ENCODE results near the gene HSPA1B. TPM values are rescaled to one million over a fixed set of nuclear protein-coding genes. Genes with fewer than 3 reads are reported as not detected.

The HSPA1B gene
- total and polyA plus RNA-seq, 2 donors: 46.8 to 110 TPM

- 90% methylated on average over 10 of the region's 10 CpGs for WGBS
- Histone ChIP-seq H3K36me3 (ENCODE audit: control insufficient read depth in 2 of 2, insufficient read depth in 2 of 2, low read length in 1 of 2) (peaks cover 30 to 32% of the 10 kb centered on the region in 2 donors), H3K9me3 (ENCODE audit: control insufficient read depth in 2 of 2, insufficient read depth in 1 of 2, low read length in 1 of 2) (no peaks in the 10 kb centered on the region), H3K27ac (ENCODE audit: low read depth in 1 of 2, low read length in 1 of 2) (no peak overlapping the region), H3K4me1 (ENCODE audit: control insufficient read depth in 2 of 2, insufficient read depth in 2 of 2, low read length in 2 of 2) (peaks cover 0 to 21% of the 10 kb centered on the region in 2 donors), H3K27me3 (ENCODE audit: control insufficient read depth in 2 of 2, insufficient read depth in 1 of 2, low read length in 1 of 2) (no peaks in the 10 kb centered on the region), H3K4me3 (ENCODE audit: low read length in 2 of 2) (no peak overlapping the region)
- DNase-seq (ENCODE audit: low read depth in 6 of 9, low spot score in 9 of 9): no peak
These were observed 50.2 kb downstream of the HSPA1B start for GRCh38 chr6:31877651-31878161.

DNA sequence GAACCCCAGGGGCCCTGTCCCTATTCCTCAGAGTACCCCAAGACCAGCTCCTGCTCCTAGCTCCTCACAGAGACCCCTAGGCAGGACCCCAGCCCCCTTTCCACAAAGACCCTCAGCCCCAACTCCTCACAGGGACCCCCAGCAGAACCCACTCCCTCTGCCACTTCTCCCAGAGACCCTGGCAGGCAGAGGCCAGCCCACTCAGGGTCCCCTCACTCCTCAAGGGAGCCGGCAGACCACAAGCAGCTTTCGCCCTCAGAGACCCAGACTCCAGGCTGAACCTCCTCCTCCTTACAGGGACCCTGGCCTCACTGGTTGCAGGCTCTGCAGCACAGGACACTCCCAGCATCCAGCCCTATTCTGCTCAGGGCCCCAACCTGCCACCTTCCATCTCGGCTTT, 50.7 kb downstream of the HSPA1B start:
- H3K4me3 ChIP-seq (ENCODE audit: low read length in 2 of 2): no peak overlapping the region
- H3K36me3 ChIP-seq (ENCODE audit: control insufficient read depth in 2 of 2, insufficient read depth in 2 of 2, low read length in 1 of 2): peaks cover 35 to 37% of the 10 kb centered on the region in 2 donors

DNA sequence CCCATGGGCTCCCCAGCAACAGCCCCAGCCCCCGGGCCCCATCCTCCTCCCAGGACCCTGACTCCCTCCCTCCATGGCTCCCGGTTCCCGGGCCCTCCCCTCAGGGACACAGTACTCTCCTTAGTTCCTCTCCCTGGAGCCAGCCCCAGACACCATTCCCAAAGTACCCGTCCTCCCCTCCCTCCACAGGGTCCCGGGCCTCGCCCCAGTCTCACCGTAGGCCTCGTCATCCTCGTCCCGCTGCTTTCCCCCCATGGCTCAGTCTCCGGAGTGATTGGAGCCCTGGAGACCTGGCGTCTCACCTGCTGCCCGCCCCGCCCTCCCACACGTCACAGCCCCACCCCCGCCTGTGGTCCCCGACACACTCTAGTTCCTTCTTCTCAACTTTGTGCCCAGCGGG, 51.2 kb downstream of the HSPA1B start, which contains the start of gene SLC44A4:
SLC44A4 (minus strand) TSS at position 272 of the 400 bp plus-strand sequence; CDS start at position 255, 17 bp downstream.
- Histone ChIP-seq H3K9me3 (ENCODE audit: control insufficient read depth in 2 of 2, insufficient read depth in 1 of 2, low read length in 1 of 2) (no peaks in the 10 kb centered on the region), H3K4me1 (ENCODE audit: control insufficient read depth in 2 of 2, insufficient read depth in 2 of 2, low read length in 2 of 2) (peaks cover 0 to 21% of the 10 kb centered on the region in 2 donors), H3K27ac (ENCODE audit: low read depth in 1 of 2, low read length in 1 of 2) (no peak within 1 kb of the TSS), H3K4me3 (ENCODE audit: low read length in 2 of 2) (no peak within 1 kb of the TSS), H3K36me3 (ENCODE audit: control insufficient read depth in 2 of 2, insufficient read depth in 2 of 2, low read length in 1 of 2) (peaks cover 40 to 42% of the 10 kb centered on the region in 2 donors), H3K27me3 (ENCODE audit: control insufficient read depth in 2 of 2, insufficient read depth in 1 of 2, low read length in 1 of 2) (no peaks in the 10 kb centered on the region)
- 90% methylated on average over 18 of the region's 18 CpGs for WGBS
- DNase-seq (ENCODE audit: low read depth in 6 of 9, low spot score in 9 of 9): no peak

More for the DNA sequence above, 50.7 kb downstream of the HSPA1B start:
- peaks cover 0 to 21% of the 10 kb centered on the region in 2 donors for H3K4me1 ChIP-seq (ENCODE audit: control insufficient read depth in 2 of 2, insufficient read depth in 2 of 2, low read length in 2 of 2)
- no peak overlapping the region for H3K27ac ChIP-seq (ENCODE audit: low read depth in 1 of 2, low read length in 1 of 2)
- H3K27me3 ChIP-seq (ENCODE audit: control insufficient read depth in 2 of 2, insufficient read depth in 1 of 2, low read length in 1 of 2): no peaks in the 10 kb centered on the region
- WGBS: over 99% methylated on average over 3 of the region's 3 CpGs
- H3K9me3 ChIP-seq (ENCODE audit: control insufficient read depth in 2 of 2, insufficient read depth in 1 of 2, low read length in 1 of 2): no peaks in the 10 kb centered on the region
- no peak for DNase-seq (ENCODE audit: low read depth in 6 of 9, low spot score in 9 of 9)

GRCh38 chr6:31879143-31879542, 51.6 kb downstream of the HSPA1B start:
- 95% methylated on average over 13 of the region's 13 CpGs for WGBS
- DNase-seq (ENCODE audit: low read depth in 6 of 9, low spot score in 9 of 9): no peak
- H3K36me3 ChIP-seq (ENCODE audit: control insufficient read depth in 2 of 2, insufficient read depth in 2 of 2, low read length in 1 of 2): peaks cover 44 to 46% of the 10 kb centered on the region in 2 donors

More at GRCh38 chr6:31879143-31879542, 51.6 kb downstream of the HSPA1B start:
- Histone ChIP-seq H3K9me3 (ENCODE audit: control insufficient read depth in 2 of 2, insufficient read depth in 1 of 2, low read length in 1 of 2) (no peaks in the 10 kb centered on the region), H3K27ac (ENCODE audit: low read depth in 1 of 2, low read length in 1 of 2) (no peak overlapping the region), H3K27me3 (ENCODE audit: control insufficient read depth in 2 of 2, insufficient read depth in 1 of 2, low read length in 1 of 2) (no peaks in the 10 kb centered on the region), H3K4me3 (ENCODE audit: low read length in 2 of 2) (no peak overlapping the region), H3K4me1 (ENCODE audit: control insufficient read depth in 2 of 2, insufficient read depth in 2 of 2, low read length in 2 of 2) (peaks cover 0 to 19% of the 10 kb centered on the region in 2 donors)

Other genes starting within 250 kb of the HSPA1B start
Only the 30 nearest of the 38 such genes appear.
- gene APOM, start 171.8 kb upstream of the HSPA1B start, total RNA-seq: 6.1 TPM
- gene APOM, start 171.8 kb upstream of the HSPA1B start, polyA plus RNA-seq: 9.1 TPM
- 19.1 TPM for gene C6orf47, start 167.0 kb upstream of the HSPA1B start, total RNA-seq
- gene C6orf47, start 167.0 kb upstream of the HSPA1B start, polyA plus RNA-seq: 16.7 TPM
- 25.2 TPM for gene GPANK1, start 162.7 kb upstream of the HSPA1B start, total RNA-seq
- 13.8 TPM for gene GPANK1, start 162.7 kb upstream of the HSPA1B start, polyA plus RNA-seq
- gene CSNK2B, start 161.7 kb upstream of the HSPA1B start, total RNA-seq: 169 TPM
- gene CSNK2B, start 161.7 kb upstream of the HSPA1B start, polyA plus RNA-seq: 169 TPM
- 2.3 TPM for gene LY6G5B, start 157.8 kb upstream of the HSPA1B start, total RNA-seq
- 6.5 TPM for gene LY6G5B, start 157.8 kb upstream of the HSPA1B start, polyA plus RNA-seq
- gene LY6G5C, start 146.7 kb upstream of the HSPA1B start, total RNA-seq: 0.90 TPM
- 9.1 TPM for gene LY6G5C, start 146.7 kb upstream of the HSPA1B start, polyA plus RNA-seq
- gene ABHD16A, start 124.4 kb upstream of the HSPA1B start, total RNA-seq: 50.0 TPM
- gene ABHD16A, start 124.4 kb upstream of the HSPA1B start, polyA plus RNA-seq: 51.3 TPM
- 0.05 TPM for gene LY6G6F, start 120.9 kb upstream of the HSPA1B start, total RNA-seq
- not detected for gene LY6G6F, start 120.9 kb upstream of the HSPA1B start, polyA plus RNA-seq
- not detected for gene LY6G6D, start 112.4 kb upstream of the HSPA1B start, total RNA-seq
- not detected for gene LY6G6D, start 112.4 kb upstream of the HSPA1B start, polyA plus RNA-seq
- not detected for gene LY6G6C, start 106.0 kb upstream of the HSPA1B start, total RNA-seq
- 7.0 TPM for gene LY6G6C, start 106.0 kb upstream of the HSPA1B start, polyA plus RNA-seq
- 0.14 TPM for gene MPIG6B, start 104.4 kb upstream of the HSPA1B start, total RNA-seq
- 0.32 TPM for gene MPIG6B, start 104.4 kb upstream of the HSPA1B start, polyA plus RNA-seq
- gene DDAH2, start 98.4 kb upstream of the HSPA1B start, total RNA-seq: 49.6 TPM
- gene DDAH2, start 98.4 kb upstream of the HSPA1B start, polyA plus RNA-seq: 105 TPM
- gene CLIC1, start 91.2 kb upstream of the HSPA1B start, total RNA-seq: 431 TPM
- 337 TPM for gene CLIC1, start 91.2 kb upstream of the HSPA1B start, polyA plus RNA-seq
- 8.4 TPM for gene MSH5, start 87.7 kb upstream of the HSPA1B start, total RNA-seq
- gene MSH5, start 87.7 kb upstream of the HSPA1B start, polyA plus RNA-seq: 15.2 TPM
- 1.2 TPM for gene SAPCD1, start 65.1 kb upstream of the HSPA1B start, total RNA-seq
- 9.7 TPM for gene SAPCD1, start 65.1 kb upstream of the HSPA1B start, polyA plus RNA-seq
- gene VWA7, start 50.4 kb upstream of the HSPA1B start, total RNA-seq: 0.76 TPM
- 0.66 TPM for gene VWA7, start 50.4 kb upstream of the HSPA1B start, polyA plus RNA-seq
- gene VARS1, start 32.0 kb upstream of the HSPA1B start, total RNA-seq: 16.6 TPM
- gene VARS1, start 32.0 kb upstream of the HSPA1B start, polyA plus RNA-seq: 25.2 TPM
- 71.8 TPM for gene LSM2, start 20.8 kb upstream of the HSPA1B start, total RNA-seq
- gene LSM2, start 20.8 kb upstream of the HSPA1B start, polyA plus RNA-seq: 76.8 TPM
- 1.2 TPM for gene HSPA1L, start 12.5 kb upstream of the HSPA1B start, total RNA-seq
- 2.4 TPM for gene HSPA1L, start 12.5 kb upstream of the HSPA1B start, polyA plus RNA-seq
- gene HSPA1A, start 12.2 kb upstream of the HSPA1B start, total RNA-seq: 73.8 TPM
- gene HSPA1A, start 12.2 kb upstream of the HSPA1B start, polyA plus RNA-seq: 68.8 TPM
- 20.8 TPM for gene NEU1, start 35.1 kb downstream of the HSPA1B start, total RNA-seq
- gene NEU1, start 35.1 kb downstream of the HSPA1B start, polyA plus RNA-seq: 21.9 TPM
- 0.42 TPM for gene SLC44A4, start 51.3 kb downstream of the HSPA1B start, total RNA-seq
- 1.7 TPM for gene SLC44A4, start 51.3 kb downstream of the HSPA1B start, polyA plus RNA-seq
- gene EHMT2, start 70.0 kb downstream of the HSPA1B start, total RNA-seq: 35.0 TPM
- gene EHMT2, start 70.0 kb downstream of the HSPA1B start, polyA plus RNA-seq: 60.1 TPM
- 1.9 TPM for gene ZBTB12, start 74.3 kb downstream of the HSPA1B start, total RNA-seq
- 2.6 TPM for gene ZBTB12, start 74.3 kb downstream of the HSPA1B start, polyA plus RNA-seq
- 9.0 TPM for gene C2, start 100.0 kb downstream of the HSPA1B start, total RNA-seq
- 10.3 TPM for gene C2, start 100.0 kb downstream of the HSPA1B start, polyA plus RNA-seq
- 17.0 TPM for gene CFB, start 118.4 kb downstream of the HSPA1B start, total RNA-seq
- gene CFB, start 118.4 kb downstream of the HSPA1B start, polyA plus RNA-seq: 41.0 TPM
- 62.9 TPM for gene NELFE, start 131.2 kb downstream of the HSPA1B start, total RNA-seq
- 44.5 TPM for gene NELFE, start 131.2 kb downstream of the HSPA1B start, polyA plus RNA-seq
- 25.4 TPM for gene SKIC2, start 131.4 kb downstream of the HSPA1B start, total RNA-seq
- gene SKIC2, start 131.4 kb downstream of the HSPA1B start, polyA plus RNA-seq: 110 TPM
- 11.8 TPM for gene DXO, start 144.4 kb downstream of the HSPA1B start, total RNA-seq
- 27.3 TPM for gene DXO, start 144.4 kb downstream of the HSPA1B start, polyA plus RNA-seq
- gene C4A, start 154.3 kb downstream of the HSPA1B start, total RNA-seq: 43.2 TPM
- gene C4A, start 154.3 kb downstream of the HSPA1B start, polyA plus RNA-seq: 206 TPM